Neuronal stem cell (in vitro differentiated cells): Measurements from ENCODE around the gene IRS1.

Experiments
- DNase-seq: peaks from one replicate; pipeline ENCODE4 v3.0.0-alpha.2; 2013; ENCODE audit warnings: low spot score
- H2AFZ ChIP-seq: one replicate; pipeline ENCODE4 v1.6.1; 2013; ENCODE audit warnings: mild to moderate bottlenecking, low read length, inconsistent platforms
- H2AK5ac ChIP-seq: 2 replicates; pipeline ENCODE4 v1.6.1; 2013; ENCODE audit warnings: low read depth, mild to moderate bottlenecking, inconsistent platforms, low read length, moderate library complexity, mixed read lengths
- H2BK120ac ChIP-seq: 2 replicates; pipeline ENCODE4 v1.6.1; 2013; ENCODE audit warnings: low read depth, mild to moderate bottlenecking, inconsistent platforms, low read length, moderate library complexity, mixed read lengths
- H2BK12ac ChIP-seq: one replicate; pipeline ENCODE4 v1.6.1; 2013; ENCODE audit warnings: low read length, inconsistent platforms
- H2BK15ac ChIP-seq: 2 replicates; pipeline ENCODE4 v1.6.1; 2013; ENCODE audit warnings: mild to moderate bottlenecking, low read length, inconsistent platforms, mixed read lengths
- H2BK5ac ChIP-seq: one replicate; pipeline ENCODE4 v1.6.1; 2013; ENCODE audit warnings: inconsistent platforms, mild to moderate bottlenecking, low read length, moderate library complexity
- H3K14ac ChIP-seq: one replicate; pipeline ENCODE4 v1.6.1; 2013; ENCODE audit warnings: low read length, inconsistent platforms
- H3K18ac ChIP-seq: 2 replicates; pipeline ENCODE4 v1.6.1; 2013; ENCODE audit warnings: low read length, inconsistent platforms
- H3K23ac ChIP-seq: 2 replicates; pipeline ENCODE4 v1.6.1; 2013; ENCODE audit warnings: low read depth, mild to moderate bottlenecking, mixed read lengths, low read length, inconsistent platforms; ENCODE audit not compliant: poor library complexity
- H3K27ac ChIP-seq: replicated peaks from 3 replicates; pipeline ENCODE4 v1.5.1; 2013; ENCODE audit warnings: low read length, inconsistent platforms
- H3K27me3 ChIP-seq, 3 experiments: 2 replicates each; pipeline ENCODE4 v1.6.1; 2013; ENCODE audit warnings: low read length in 3 of 3, mild to moderate bottlenecking in 2 of 3, inconsistent platforms in 1 of 3, low read depth in 1 of 3, mixed read lengths in 1 of 3, moderate library complexity in 1 of 3; ENCODE audit not compliant: control insufficient read depth in 3 of 3, insufficient read depth in 3 of 3
- H3K36me3 ChIP-seq, 2 donors: replicated peaks in 1 of 2; 2 replicates each; pipeline ENCODE4 v1.6.1; 2013; ENCODE audit warnings: low read length in 2 of 2; ENCODE audit not compliant: control insufficient read depth in 2 of 2, insufficient read depth in 2 of 2
- H3K4ac ChIP-seq: 2 replicates; pipeline ENCODE4 v1.6.1; 2013; ENCODE audit warnings: inconsistent platforms, mild to moderate bottlenecking, low read length, moderate library complexity
- H3K4me1 ChIP-seq, 2 donors: 1 replicate in 1 of 2; 2 replicates in 1 of 2; pipeline ENCODE4 v1.6.1; 2013; ENCODE audit warnings: low read length in 2 of 2, low read depth in 1 of 2; ENCODE audit not compliant: control insufficient read depth in 2 of 2, insufficient read depth in 1 of 2
- H3K4me2 ChIP-seq: one replicate; pipeline ENCODE4 v1.6.1; 2013; ENCODE audit warnings: mild to moderate bottlenecking, low read length, inconsistent platforms; ENCODE audit not compliant: insufficient read depth, poor library complexity, severe bottlenecking
- H3K4me3 ChIP-seq, 2 donors: 2 replicates each; pipeline ENCODE4 v1.5.1; 2013; ENCODE audit warnings: low read length in 2 of 2, mild to moderate bottlenecking in 2 of 2, inconsistent platforms in 1 of 2, moderate library complexity in 1 of 2
- H3K79me1 ChIP-seq: one replicate; pipeline ENCODE4 v1.6.1; 2013; ENCODE audit warnings: low read depth, mild to moderate bottlenecking, inconsistent platforms, low read length, moderate library complexity
- H3K9ac ChIP-seq: one replicate; pipeline ENCODE4 v1.6.1; 2013; ENCODE audit warnings: mild to moderate bottlenecking, low read depth, low read length, inconsistent platforms; ENCODE audit not compliant: poor library complexity
- H3K9me3 ChIP-seq, 2 donors: replicated peaks in 1 of 2; 2 replicates each; pipeline versions ENCODE3 to v1.6.1; 2013; ENCODE audit warnings: low read length in 2 of 2, mild to moderate bottlenecking in 2 of 2, inconsistent platforms in 1 of 2, low read depth in 1 of 2, mixed read lengths in 1 of 2, moderate library complexity in 1 of 2; ENCODE audit not compliant: control insufficient read depth in 2 of 2, insufficient read depth in 1 of 2
- H4K8ac ChIP-seq: one replicate; pipeline ENCODE4 v1.6.1; 2013; ENCODE audit warnings: low read depth, mild to moderate bottlenecking, inconsistent platforms, low read length, moderate library complexity
- H4K91ac ChIP-seq: one replicate; pipeline ENCODE4 v1.6.1; 2013; ENCODE audit warnings: low read length, low read depth, mild to moderate bottlenecking, inconsistent platforms; ENCODE audit not compliant: poor library complexity
- WGBS, 2 donors: extraction: QIAGEN DNeasy Blood & Tissue Kit; methylation state at CpG; one replicate each; pipeline ENCODE4 v1.1.7; 2013; ENCODE audit warnings: missing lambda C conversion rate in 2 of 2, mixed read lengths in 1 of 2; ENCODE audit not compliant: insufficient read length in 2 of 2, insufficient replicate concordance in 1 of 2; ENCODE audit errors: extremely low coverage in 2 of 2; 5-methylcytosine and 5-hydroxymethylcytosine counted together

IRS1 gene

GRCh38 chr2:226761195-226761583 is 38.4 kb downstream of the IRS1 start:
- H3K27me3 ChIP-seq: no peaks in the 10 kb centered on the region
- no peak overlapping the region for H2AFZ ChIP-seq
- H3K14ac ChIP-seq: no peak overlapping the region
- WGBS, 2 donors: no CpG with 5 or more reads among the region's 2 CpGs
- no peak overlapping the region for H3K23ac ChIP-seq
- H4K8ac ChIP-seq: no peak overlapping the region
- H3K4me2 ChIP-seq: no peak overlapping the region
- peaks cover 0 to 4% of the 10 kb centered on the region in 2 donors for H3K4me1 ChIP-seq
- H3K27ac ChIP-seq: no peak overlapping the region
- H2BK120ac ChIP-seq: no peak overlapping the region
- no peak overlapping the region for H3K9ac ChIP-seq
- no peaks in the 10 kb centered on the region for H3K79me1 ChIP-seq
- no peak for DNase-seq
- no peak overlapping the region for H2BK12ac ChIP-seq
- H2BK15ac ChIP-seq: no peak overlapping the region
- H3K4ac ChIP-seq: no peak overlapping the region
- H3K36me3 ChIP-seq: peaks cover 2 to 59% of the 10 kb centered on the region in 2 donors
- peaks cover 3 to 49% of the 10 kb centered on the region in 2 donors for H3K9me3 ChIP-seq
- H4K91ac ChIP-seq: no peak overlapping the region
- H3K4me3 ChIP-seq: no peak overlapping the region
- H2BK5ac ChIP-seq: no peak overlapping the region
- no peak overlapping the region for H3K18ac ChIP-seq
- no peak overlapping the region for H2AK5ac ChIP-seq

- Histone ChIP-seq H3K9me3 (peaks cover 3 to 46% of the 10 kb centered on the region in 2 donors), H3K4me3 (no peak overlapping the region), H3K4me1 (peaks cover 0 to 6% of the 10 kb centered on the region in 2 donors), H2AK5ac (no peak overlapping the region), H4K8ac (no peak overlapping the region), H3K4ac (no peak overlapping the region), H3K27me3 (no peaks in the 10 kb centered on the region), H3K18ac (no peak overlapping the region), H3K9ac (no peak overlapping the region), H2BK15ac (no peak overlapping the region), H2BK5ac (no peak overlapping the region), H3K36me3 (peaks cover 2 to 58% of the 10 kb centered on the region in 2 donors), H3K79me1 (no peaks in the 10 kb centered on the region), H2BK120ac (no peak overlapping the region), H4K91ac (no peak overlapping the region), H3K4me2 (no peak overlapping the region), H3K23ac (no peak overlapping the region), H2BK12ac (no peak overlapping the region), H3K14ac (no peak overlapping the region), H3K27ac (no peak overlapping the region), H2AFZ (no peak overlapping the region)
- no peak for DNase-seq
- no CpG with 5 or more reads among the region's 2 CpGs for WGBS, 2 donors
These were observed 39.0 kb downstream of the IRS1 start for GRCh38 chr2:226760412-226761194.

- no peak overlapping the region for H3K4me3 ChIP-seq
- no peak overlapping the region for H2BK120ac ChIP-seq
- no peak overlapping the region for H2BK12ac ChIP-seq
- H3K4me2 ChIP-seq: no peak overlapping the region
- no peak overlapping the region for H4K8ac ChIP-seq
- H3K27me3 ChIP-seq: no peaks in the 10 kb centered on the region
- peak overlapping the region; percentile 21 for H3K14ac ChIP-seq
- H3K9ac ChIP-seq: peak overlapping the region; percentile 60
- DNase-seq: no peak
- no peak overlapping the region for H3K23ac ChIP-seq
- H3K9me3 ChIP-seq: peaks cover 3 to 37% of the 10 kb centered on the region in 2 donors
- WGBS, 2 donors: no CpG with 5 or more reads among the region's 9 CpGs
- no peak overlapping the region for H2BK15ac ChIP-seq
- H3K36me3 ChIP-seq: peaks cover 2 to 49% of the 10 kb centered on the region in 2 donors
- no peak overlapping the region for H2AK5ac ChIP-seq
- no peak overlapping the region for H4K91ac ChIP-seq
- no peak overlapping the region for H2BK5ac ChIP-seq
- H3K27ac ChIP-seq: no peak overlapping the region
- H3K4me1 ChIP-seq: peaks cover 0 to 6% of the 10 kb centered on the region in 2 donors
- peak overlapping the region; percentile 38 for H3K18ac ChIP-seq
- no peak overlapping the region for H3K4ac ChIP-seq
- H3K79me1 ChIP-seq: no peaks in the 10 kb centered on the region
- no peak overlapping the region for H2AFZ ChIP-seq
These were observed 39.9 kb downstream of the IRS1 start for GRCh38 chr2:226759768-226760167.

- DNase-seq: no peak
- Histone ChIP-seq H3K79me1 (no peaks in the 10 kb centered on the region), H3K27me3 (no peaks in the 10 kb centered on the region), H3K18ac (no peak overlapping the region), H2BK12ac (no peak overlapping the region), H4K8ac (no peak overlapping the region), H2AK5ac (no peak overlapping the region), H2BK15ac (no peak overlapping the region), H3K36me3 (peaks cover 0 to 43% of the 10 kb centered on the region in 2 donors), H2AFZ (no peak overlapping the region), H3K4ac (no peak overlapping the region), H3K4me2 (no peak overlapping the region), H3K14ac (no peak overlapping the region), H4K91ac (no peak overlapping the region), H3K4me3 (no peak overlapping the region), H3K9ac (no peak overlapping the region), H2BK5ac (no peak overlapping the region), H3K23ac (no peak overlapping the region), H3K9me3 (peaks cover 1 to 31% of the 10 kb centered on the region in 2 donors), H3K27ac (no peak overlapping the region), H3K4me1 (peaks cover 0 to 6% of the 10 kb centered on the region in 2 donors), H2BK120ac (no peak overlapping the region)
- WGBS, 2 donors: no CpG with 5 or more reads among the region's 3 CpGs
These were observed 40.5 kb downstream of the IRS1 start for GRCh38 chr2:226758921-226759640.
